SK-N-SH treated with all-trans-retinoic acid at 6 μM for 48 hours (cell line): Measurements from ENCODE around the gene RAB1A.

Experiments used
- PATZ1 ChIP-seq: fragments of 250-450 bp; sonication (Bioruptor Pico); IDR thresholded peaks from 2 replicates; pipeline ENCODE4 v1.8.0; 2020; ENCODE audit warnings: mild to moderate bottlenecking, moderate library complexity, borderline replicate concordance
- ZNF565 ChIP-seq: fragments of 450-650 bp; formaldehyde crosslinking; conservative IDR thresholded peaks from 2 replicates; pipeline ENCODE4 v1.5.0; 2020; ENCODE audit warnings: low read depth, mild to moderate bottlenecking, moderate library complexity
- ZNF70 ChIP-seq: fragments of 450-650 bp; formaldehyde crosslinking; IDR thresholded peaks from 2 replicates; pipeline ENCODE4 v1.5.0; 2020; ENCODE audit warnings: mild to moderate bottlenecking, moderate library complexity
- ZNF8 ChIP-seq: fragments of 450-650 bp; formaldehyde crosslinking; IDR thresholded peaks from 2 replicates; pipeline ENCODE4 v1.5.0; 2020; ENCODE audit warnings: mild to moderate bottlenecking, moderate library complexity

- TF ChIP-seq ZNF565 (CRISPR knock-in tag) (no peak), PATZ1 (CRISPR knock-in tag) (no peak), ZNF70 (no peak), ZNF8 (no peak)
Observed at GRCh38 chr2:65134158-65134557, 4.3 kb upstream of the RAB1A start.
